ENCODE data around the gene POU2AF3. TPM values are rescaled to one million over a fixed set of nuclear protein-coding genes. Genes with fewer than 3 reads are reported as not detected.
A peak's percentile ranks its signal among the peaks of the same experiment; 100 is the strongest.

Gene POU2AF3
- total RNA-seq, 4 donors from 2014 or later, result 6.0 to 9.6 (median 7.1) TPM

GRCh38 chr11:111350811-111351210 is 52.5 kb downstream of the POU2AF3 start:
- Histone ChIP-seq H3K27me3 (no peaks in the 10 kb centered on the region), H3K4me3 (no peak overlapping the region), H3K4me1 (peaks cover 0 to 15% (median 0%) of the 10 kb centered on the region in 4 donors), H3K9me3 (no peaks in the 10 kb centered on the region), H3K36me3 (no peaks in the 10 kb centered on the region), H3K27ac (no peak overlapping the region)
- 79 to 91% methylated on average over 1 of the region's 1 CpG for WGBS, 2 donors (ENCODE audit: low coverage in 1 of 2)
- intact Hi-C loops (cut with DNase I; ENCODE audit: low total_unique reads) (no loop called here), in situ Hi-C loops (cut with MboI; ENCODE audit: low pct_ligation_motif_present in 1 of 4, low pct_unique_long_range_greater_than_20kb in 1 of 4, low sequenced_read_pairs in 3 of 4) (no loop called here)
- DNase-seq, result no peak
- TF ChIP-seq CTCF (IDR thresholded peaks at IDR 0.05), result no peak
- no peak for TF ChIP-seq POLR2A (IDR thresholded peaks at IDR 0.05)
- TF ChIP-seq EP300 (IDR thresholded peaks at IDR 0.05; ENCODE audit: low read depth), result no peak
- no peak for TF ChIP-seq POLR2AphosphoS5 (IDR thresholded peaks at IDR 0.05)

- no peak overlapping the region for H3K4me3 ChIP-seq
- H3K36me3 ChIP-seq, result no peaks in the 10 kb centered on the region
- DNase-seq, result no peak
- H3K27ac ChIP-seq, result no peak overlapping the region
- intact Hi-C loops (cut with DNase I; ENCODE audit: low total_unique reads), result no loop called here
- 75 to 80% methylated on average over 9 to 10 of the region's 10 CpGs for WGBS, 2 donors (ENCODE audit: low coverage in 1 of 2)
- no peaks in the 10 kb centered on the region for H3K9me3 ChIP-seq
- TF ChIP-seq POLR2AphosphoS5 (IDR thresholded peaks at IDR 0.05) (no peak), CTCF (IDR thresholded peaks at IDR 0.05) (no peak), EP300 (IDR thresholded peaks at IDR 0.05; ENCODE audit: low read depth) (no peak)
- no peaks in the 10 kb centered on the region for H3K27me3 ChIP-seq
- H3K4me1 ChIP-seq, result peaks cover 0 to 15% (median 0%) of the 10 kb centered on the region in 4 donors
- in situ Hi-C loops (cut with MboI; ENCODE audit: low pct_ligation_motif_present in 1 of 4, low pct_unique_long_range_greater_than_20kb in 1 of 4, low sequenced_read_pairs in 3 of 4), result no loop called here
Measured at GRCh38 chr11:111351374-111352055, 53.2 kb downstream of the POU2AF3 start.

- no peaks in the 10 kb centered on the region for H3K9me3 ChIP-seq
- in situ Hi-C loops (cut with MboI; ENCODE audit: low pct_ligation_motif_present in 1 of 4, low pct_unique_long_range_greater_than_20kb in 1 of 4, low sequenced_read_pairs in 3 of 4) (no loop called here), intact Hi-C loops (cut with DNase I; ENCODE audit: low total_unique reads) (no loop called here)
- no peak overlapping the region for H3K4me3 ChIP-seq
- WGBS, 2 donors (ENCODE audit: low coverage in 1 of 2), result 92 to 93% methylated on average over 5 to 9 of the region's 9 CpGs
- DNase-seq, result no peak
- TF ChIP-seq EP300 (IDR thresholded peaks at IDR 0.05; ENCODE audit: low read depth) (no peak), POLR2AphosphoS5 (IDR thresholded peaks at IDR 0.05) (no peak), POLR2A (IDR thresholded peaks at IDR 0.05) (no peak), CTCF (IDR thresholded peaks at IDR 0.05) (no peak)
- peaks cover 0 to 15% (median 0%) of the 10 kb centered on the region in 4 donors for H3K4me1 ChIP-seq
- no peaks in the 10 kb centered on the region for H3K36me3 ChIP-seq
- no peaks in the 10 kb centered on the region for H3K27me3 ChIP-seq
- no peak overlapping the region for H3K27ac ChIP-seq
Measured at GRCh38 chr11:111352231-111352746, 53.9 kb downstream of the POU2AF3 start.

GRCh38 chr11:111352935-111353710 is 54.8 kb downstream of the POU2AF3 start:
- in situ Hi-C loops (cut with MboI; ENCODE audit: low pct_ligation_motif_present in 1 of 4, low pct_unique_long_range_greater_than_20kb in 1 of 4, low sequenced_read_pairs in 3 of 4), result no loop called here
- peak overlapping the region in 2 of 4 donors; percentile 11 to 23 for H3K27ac ChIP-seq
- peaks cover 0 to 15% (median 0%) of the 10 kb centered on the region in 4 donors for H3K4me1 ChIP-seq
- H3K9me3 ChIP-seq, result no peaks in the 10 kb centered on the region
- H3K4me3 ChIP-seq, result no peak overlapping the region
- H3K36me3 ChIP-seq, result no peaks in the 10 kb centered on the region
- TF ChIP-seq EP300 (IDR thresholded peaks at IDR 0.05; ENCODE audit: low read depth) (no peak), CTCF (IDR thresholded peaks at IDR 0.05) (no peak), POLR2AphosphoS5 (IDR thresholded peaks at IDR 0.05) (no peak), POLR2A (IDR thresholded peaks at IDR 0.05) (no peak)
- peak; percentile 45 for DNase-seq
- H3K27me3 ChIP-seq, result no peaks in the 10 kb centered on the region
- intact Hi-C loops (cut with DNase I; ENCODE audit: low total_unique reads), result no loop called here
- WGBS, 2 donors (ENCODE audit: low coverage in 1 of 2), result 55 to 58% methylated on average over 4 to 8 of the region's 8 CpGs
